GM19239 (cell line): ENCODE results near the gene LMX1B.
"Not testable (repeated sequence)": the region's sequence is repeated elsewhere in the genome, so short reads cannot be mapped to it uniquely, and the experiment has no call there.

Experiments
- DNase-seq: peaks from one replicate; pipeline ENCODE4 v3.0.0; 2011; ENCODE audit warnings: low spot score; ENCODE audit not compliant: insufficient read length
- FAIRE-seq: peaks from 2 replicates; lab custom pipeline; 2011; peaks lifted over from hg19 to GRCh38; lab: Jason Lieb, UNC

The LMX1B gene

GRCh38 chr9:126722922-126723806 lies 109.4 kb downstream of the LMX1B start:
- DNase-seq (no peak), FAIRE-seq (peak; percentile 84)

- FAIRE-seq (no peak), DNase-seq (no peak)
These were observed 110.1 kb downstream of the LMX1B start for GRCh38 chr9:126723807-126724172.

- DNase-seq (no peak), FAIRE-seq (no peak)
These were observed 110.5 kb downstream of the LMX1B start for GRCh38 chr9:126724226-126724625.

GRCh38 chr9:126725485-126725884 lies 111.8 kb downstream of the LMX1B start:
- not testable (repeated sequence) for DNase-seq, FAIRE-seq

GRCh38 chr9:126728210-126728609 lies 114.5 kb downstream of the LMX1B start:
- not testable (repeated sequence) for FAIRE-seq

GRCh38 chr9:126730592-126730991 lies 116.9 kb downstream of the LMX1B start:
- not testable (repeated sequence) for DNase-seq, FAIRE-seq

More at GRCh38 chr9:126728210-126728609, 114.5 kb downstream of the LMX1B start:
- DNase-seq, result not testable (repeated sequence)

- DNase-seq (no peak), FAIRE-seq (no peak)
These were observed 119.3 kb downstream of the LMX1B start for GRCh38 chr9:126733005-126733404.

- no peak for DNase-seq
- FAIRE-seq, result no peak
These were observed 121.1 kb downstream of the LMX1B start for GRCh38 chr9:126734877-126735276.

GRCh38 chr9:126735482-126735881 lies 121.8 kb downstream of the LMX1B start:
- FAIRE-seq, result no peak
- no peak for DNase-seq

GRCh38 chr9:126738553-126738952 lies 124.8 kb downstream of the LMX1B start:
- no peak for DNase-seq
- FAIRE-seq, result no peak

GRCh38 chr9:126743041-126743440 lies 129.3 kb downstream of the LMX1B start:
- FAIRE-seq (no peak), DNase-seq (no peak)

- peak; percentile 28 for FAIRE-seq
These were observed 132.1 kb downstream of the LMX1B start for GRCh38 chr9:126745574-126746411.

More at GRCh38 chr9:126745574-126746411, 132.1 kb downstream of the LMX1B start:
- no peak for DNase-seq
